ENCODE data around the gene AGO1. TPM values are rescaled to one million over a fixed set of nuclear protein-coding genes. Genes with fewer than 3 reads are reported as not detected.

AGO1 gene
- total and polyA plus RNA-seq, 10 of the 15 experiments (the other 5 are each of a cell fraction or from before 2014, with no cell fraction given), result 1.8 to 24.0 (median 8.1) TPM

GRCh38 chr1:35980090-35980489, 97.1 kb downstream of the AGO1 start (continued):
- no peak for TF ChIP-seq ZBTB33 (IDR thresholded peaks at IDR 0.05)
- TF ChIP-seq ETV6 (conservative IDR thresholded peaks at IDR 0.05 in 1 of 2, IDR thresholded peaks at IDR 0.05 in 1 of 2; ENCODE audit: borderline replicate concordance in 1 of 2, low read depth in 1 of 2), result no peak
- no peak for TF ChIP-seq TAF1 (IDR thresholded peaks at IDR 0.05; ENCODE audit: borderline replicate concordance, low read depth, low read length)

Other genes starting within 250 kb of the AGO1 start
Only the 7 nearest of the 8 such genes appear.
- 71.7 and 78.0 TPM in 2 replicates for gene PSMB2, start 241.7 kb upstream of the AGO1 start, total RNA-seq (2014; rRNA removed)
- 83.6 and 85.3 TPM in 2 replicates for gene PSMB2, start 241.7 kb upstream of the AGO1 start, total RNA-seq (2014; rRNA removed; fragmentation: Illumina TruSeq; extraction: Trizol)
- 115 and 120 TPM in 2 replicates for gene PSMB2, start 241.7 kb upstream of the AGO1 start, total RNA-seq (2021)
- 76.5 and 119 TPM in 2 replicates for gene PSMB2, start 241.7 kb upstream of the AGO1 start, polyA plus RNA-seq (2011; rRNA removed)
- gene PSMB2, start 241.7 kb upstream of the AGO1 start, polyA plus RNA-seq (2014; fragmentation: Illumina TruSeq; extraction: Trizol), result 169 and 187 TPM in 2 replicates
- gene PSMB2, start 241.7 kb upstream of the AGO1 start, polyA plus RNA-seq (2014; fragmentation: Nextera tagmentation; extraction: Ambion mirVana), result 100 to 1,000 TPM; 289 to 299 TPM
- 116 and 122 TPM in 2 replicates for gene PSMB2, start 241.7 kb upstream of the AGO1 start, polyA plus RNA-seq (2014; rRNA removed)
- gene PSMB2, start 241.7 kb upstream of the AGO1 start, polyA plus RNA-seq (2016; fragmentation: Nextera tagmentation; extraction: Ambion mirVana), result 100 to 1,000 TPM; 249 TPM
- gene C1orf216, start 164.3 kb upstream of the AGO1 start, total RNA-seq (2014; rRNA removed), result 11.5 and 11.7 TPM in 2 replicates
- 9.3 TPM in 2 replicates for gene C1orf216, start 164.3 kb upstream of the AGO1 start, total RNA-seq (2014; rRNA removed; fragmentation: Illumina TruSeq; extraction: Trizol)
- gene C1orf216, start 164.3 kb upstream of the AGO1 start, total RNA-seq (2021), result 14.7 and 15.7 TPM in 2 replicates
- gene C1orf216, start 164.3 kb upstream of the AGO1 start, polyA plus RNA-seq (2011; rRNA removed), result 14.4 and 17.2 TPM in 2 replicates
- gene C1orf216, start 164.3 kb upstream of the AGO1 start, polyA plus RNA-seq (2014; fragmentation: Illumina TruSeq; extraction: Trizol), result 7.8 and 9.2 TPM in 2 replicates
- gene C1orf216, start 164.3 kb upstream of the AGO1 start, polyA plus RNA-seq (2014; fragmentation: Nextera tagmentation; extraction: Ambion mirVana), result 1 to 10 TPM; 2.9 to 7.0 TPM
- gene C1orf216, start 164.3 kb upstream of the AGO1 start, polyA plus RNA-seq (2014; rRNA removed), result 16.9 and 17.4 TPM in 2 replicates
- 10 to 100 TPM; 11.2 to 13.4 TPM for gene C1orf216, start 164.3 kb upstream of the AGO1 start, polyA plus RNA-seq (2016; fragmentation: Nextera tagmentation; extraction: Ambion mirVana)
- 26.0 and 31.3 TPM in 2 replicates for gene CLSPN, start 113.2 kb upstream of the AGO1 start, total RNA-seq (2014; rRNA removed)
- 45.3 and 46.8 TPM in 2 replicates for gene CLSPN, start 113.2 kb upstream of the AGO1 start, total RNA-seq (2014; rRNA removed; fragmentation: Illumina TruSeq; extraction: Trizol)
- gene CLSPN, start 113.2 kb upstream of the AGO1 start, total RNA-seq (2021), result 30.7 and 34.6 TPM in 2 replicates
- 16.0 and 22.4 TPM in 2 replicates for gene CLSPN, start 113.2 kb upstream of the AGO1 start, polyA plus RNA-seq (2011; rRNA removed)
- gene CLSPN, start 113.2 kb upstream of the AGO1 start, polyA plus RNA-seq (2014; fragmentation: Illumina TruSeq; extraction: Trizol), result 39.8 and 42.9 TPM in 2 replicates
- gene CLSPN, start 113.2 kb upstream of the AGO1 start, polyA plus RNA-seq (2014; fragmentation: Nextera tagmentation; extraction: Ambion mirVana), result 10 to 100 TPM; 13.9 to 16.6 TPM
- gene CLSPN, start 113.2 kb upstream of the AGO1 start, polyA plus RNA-seq (2014; rRNA removed), result 18.9 and 24.0 TPM in 2 replicates
- 10 to 100 TPM; 21.0 to 21.1 TPM for gene CLSPN, start 113.2 kb upstream of the AGO1 start, polyA plus RNA-seq (2016; fragmentation: Nextera tagmentation; extraction: Ambion mirVana)
- gene AGO4, start 75.2 kb upstream of the AGO1 start, total RNA-seq (2014; rRNA removed), result 5.6 and 8.4 TPM in 2 replicates
- gene AGO4, start 75.2 kb upstream of the AGO1 start, total RNA-seq (2014; rRNA removed; fragmentation: Illumina TruSeq; extraction: Trizol), result 6.0 and 6.9 TPM in 2 replicates
- 5.0 and 7.9 TPM in 2 replicates for gene AGO4, start 75.2 kb upstream of the AGO1 start, total RNA-seq (2021)
- 2.3 and 2.4 TPM in 2 replicates for gene AGO4, start 75.2 kb upstream of the AGO1 start, polyA plus RNA-seq (2011; rRNA removed)
- gene AGO4, start 75.2 kb upstream of the AGO1 start, polyA plus RNA-seq (2014; fragmentation: Illumina TruSeq; extraction: Trizol), result 5.9 and 7.7 TPM in 2 replicates
- 1 to 10 TPM; 1.2 to 1.4 TPM for gene AGO4, start 75.2 kb upstream of the AGO1 start, polyA plus RNA-seq (2014; fragmentation: Nextera tagmentation; extraction: Ambion mirVana)
- 4.0 and 4.1 TPM in 2 replicates for gene AGO4, start 75.2 kb upstream of the AGO1 start, polyA plus RNA-seq (2014; rRNA removed)
- 1 to 10 TPM; 1.5 to 1.6 TPM for gene AGO4, start 75.2 kb upstream of the AGO1 start, polyA plus RNA-seq (2016; fragmentation: Nextera tagmentation; extraction: Ambion mirVana)
- gene AGO3, start 47.9 kb downstream of the AGO1 start, total RNA-seq (2014; rRNA removed), result 8.5 and 11.5 TPM in 2 replicates
- gene AGO3, start 47.9 kb downstream of the AGO1 start, total RNA-seq (2014; rRNA removed; fragmentation: Illumina TruSeq; extraction: Trizol), result 10.0 and 11.8 TPM in 2 replicates
- gene AGO3, start 47.9 kb downstream of the AGO1 start, total RNA-seq (2021), result 16.1 and 17.6 TPM in 2 replicates
- 26.7 and 35.2 TPM in 2 replicates for gene AGO3, start 47.9 kb downstream of the AGO1 start, polyA plus RNA-seq (2011; rRNA removed)
- 11.6 and 12.3 TPM in 2 replicates for gene AGO3, start 47.9 kb downstream of the AGO1 start, polyA plus RNA-seq (2014; fragmentation: Illumina TruSeq; extraction: Trizol)
- gene AGO3, start 47.9 kb downstream of the AGO1 start, polyA plus RNA-seq (2014; fragmentation: Nextera tagmentation; extraction: Ambion mirVana), result 1 to 10 TPM; 3.9 to 4.2 TPM
- 10.3 and 12.8 TPM in 2 replicates for gene AGO3, start 47.9 kb downstream of the AGO1 start, polyA plus RNA-seq (2014; rRNA removed)
- gene AGO3, start 47.9 kb downstream of the AGO1 start, polyA plus RNA-seq (2016; fragmentation: Nextera tagmentation; extraction: Ambion mirVana), result 10 to 100 TPM; 17.2 to 18.6 TPM
- not detected in 2 replicates for gene TEKT2, start 200.9 kb downstream of the AGO1 start, total RNA-seq (2014; rRNA removed)
- gene TEKT2, start 200.9 kb downstream of the AGO1 start, total RNA-seq (2014; rRNA removed; fragmentation: Illumina TruSeq; extraction: Trizol), result not detected in 2 replicates
- gene TEKT2, start 200.9 kb downstream of the AGO1 start, total RNA-seq (2021), result not detected in 2 replicates
- gene TEKT2, start 200.9 kb downstream of the AGO1 start, polyA plus RNA-seq (2011; rRNA removed), result 0.07 TPM in 1 of 2 replicates, not detected in the other
- gene TEKT2, start 200.9 kb downstream of the AGO1 start, polyA plus RNA-seq (2014; fragmentation: Illumina TruSeq; extraction: Trizol), result not detected in 2 replicates
- not detected for gene TEKT2, start 200.9 kb downstream of the AGO1 start, polyA plus RNA-seq (2014; fragmentation: Nextera tagmentation; extraction: Ambion mirVana)
- not detected in 2 replicates for gene TEKT2, start 200.9 kb downstream of the AGO1 start, polyA plus RNA-seq (2014; rRNA removed)
- gene TEKT2, start 200.9 kb downstream of the AGO1 start, polyA plus RNA-seq (2016; fragmentation: Nextera tagmentation; extraction: Ambion mirVana), result under 1 TPM in 1 of 2 experiments, not detected in 1; 0.13 TPM
- 49.2 and 52.1 TPM in 2 replicates for gene ADPRS, start 205.7 kb downstream of the AGO1 start, total RNA-seq (2014; rRNA removed)
- gene ADPRS, start 205.7 kb downstream of the AGO1 start, total RNA-seq (2014; rRNA removed; fragmentation: Illumina TruSeq; extraction: Trizol), result 22.7 and 25.2 TPM in 2 replicates
- gene ADPRS, start 205.7 kb downstream of the AGO1 start, total RNA-seq (2021), result 35.7 and 37.3 TPM in 2 replicates
- gene ADPRS, start 205.7 kb downstream of the AGO1 start, polyA plus RNA-seq (2011; rRNA removed), result 36.5 and 57.6 TPM in 2 replicates
- gene ADPRS, start 205.7 kb downstream of the AGO1 start, polyA plus RNA-seq (2014; fragmentation: Illumina TruSeq; extraction: Trizol), result 14.2 and 23.8 TPM in 2 replicates
- gene ADPRS, start 205.7 kb downstream of the AGO1 start, polyA plus RNA-seq (2014; fragmentation: Nextera tagmentation; extraction: Ambion mirVana), result 10 to 100 TPM in 1 of 2 experiments, 1 to 10 TPM in 1; 7.6 to 12.1 TPM
- gene ADPRS, start 205.7 kb downstream of the AGO1 start, polyA plus RNA-seq (2014; rRNA removed), result 40.8 and 44.3 TPM in 2 replicates
- 10 to 100 TPM; 48.7 to 57.5 TPM for gene ADPRS, start 205.7 kb downstream of the AGO1 start, polyA plus RNA-seq (2016; fragmentation: Nextera tagmentation; extraction: Ambion mirVana)